ENCODE data around the gene GPR26. TPM values are rescaled to one million over a fixed set of nuclear protein-coding genes. Genes with fewer than 3 reads are reported as not detected.
A peak's percentile ranks its signal among the peaks of the same experiment; 100 is the strongest.

The GPR26 gene
- total RNA-seq, 4 donors from 2014 or later = not detected

GRCh38 chr10:123633636-123634035 is 32.5 kb upstream of the GPR26 start:
- intact Hi-C loops (cut with DNase I) = no loop called here
- no peak for DNase-seq (ENCODE audit: extremely low spot score)
- TF ChIP-seq EP300 (IDR thresholded peaks at IDR 0.05) (no peak), POLR2AphosphoS5 (IDR thresholded peaks at IDR 0.05) (no peak), POLR2A (IDR thresholded peaks at IDR 0.05; ENCODE audit: low read depth) (no peak)
- TF ChIP-seq, protein P1, sequence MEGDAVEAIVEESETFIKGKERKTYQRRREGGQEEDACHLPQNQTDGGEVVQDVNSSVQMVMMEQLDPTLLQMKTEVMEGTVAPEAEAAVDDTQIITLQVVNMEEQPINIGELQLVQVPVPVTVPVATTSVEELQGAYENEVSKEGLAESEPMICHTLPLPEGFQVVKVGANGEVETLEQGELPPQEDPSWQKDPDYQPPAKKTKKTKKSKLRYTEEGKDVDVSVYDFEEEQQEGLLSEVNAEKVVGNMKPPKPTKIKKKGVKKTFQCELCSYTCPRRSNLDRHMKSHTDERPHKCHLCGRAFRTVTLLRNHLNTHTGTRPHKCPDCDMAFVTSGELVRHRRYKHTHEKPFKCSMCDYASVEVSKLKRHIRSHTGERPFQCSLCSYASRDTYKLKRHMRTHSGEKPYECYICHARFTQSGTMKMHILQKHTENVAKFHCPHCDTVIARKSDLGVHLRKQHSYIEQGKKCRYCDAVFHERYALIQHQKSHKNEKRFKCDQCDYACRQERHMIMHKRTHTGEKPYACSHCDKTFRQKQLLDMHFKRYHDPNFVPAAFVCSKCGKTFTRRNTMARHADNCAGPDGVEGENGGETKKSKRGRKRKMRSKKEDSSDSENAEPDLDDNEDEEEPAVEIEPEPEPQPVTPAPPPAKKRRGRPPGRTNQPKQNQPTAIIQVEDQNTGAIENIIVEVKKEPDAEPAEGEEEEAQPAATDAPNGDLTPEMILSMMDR (IDR thresholded peaks at IDR 0.05) = no peak
- no peak overlapping the region for H3K4me3 ChIP-seq
- no peaks in the 10 kb centered on the region for H3K4me1 ChIP-seq
- peaks cover 0 to 15% (median 9%) of the 10 kb centered on the region in 4 donors for H3K9me3 ChIP-seq
- H3K36me3 ChIP-seq = no peaks in the 10 kb centered on the region
- WGBS = 69% methylated on average over 5 of the region's 5 CpGs
- H3K27me3 ChIP-seq = no peaks in the 10 kb centered on the region
- no peak overlapping the region for H3K27ac ChIP-seq (replicated peaks in 1 of 4)

GRCh38 chr10:123634221-123634620 is 31.9 kb upstream of the GPR26 start:
- peaks cover 0 to 13% (median 7%) of the 10 kb centered on the region in 4 donors for H3K9me3 ChIP-seq
- no peak overlapping the region for H3K27ac ChIP-seq (replicated peaks in 1 of 4)
- 91% methylated on average over 6 of the region's 6 CpGs for WGBS
- TF ChIP-seq POLR2A (IDR thresholded peaks at IDR 0.05; ENCODE audit: low read depth) = no peak
- no peak for TF ChIP-seq EP300 (IDR thresholded peaks at IDR 0.05)
- no peak for TF ChIP-seq POLR2AphosphoS5 (IDR thresholded peaks at IDR 0.05)
- TF ChIP-seq, protein P1 (IDR thresholded peaks at IDR 0.05) = no peak
- no peak overlapping the region for H3K4me3 ChIP-seq
- H3K36me3 ChIP-seq = no peaks in the 10 kb centered on the region
- DNase-seq (ENCODE audit: extremely low spot score) = peak; percentile 75
- no peaks in the 10 kb centered on the region for H3K4me1 ChIP-seq
- no peaks in the 10 kb centered on the region for H3K27me3 ChIP-seq
- intact Hi-C loops (cut with DNase I) = no loop called here

GRCh38 chr10:123635131-123635530 is 31.0 kb upstream of the GPR26 start:
- Histone ChIP-seq H3K9me3 (peaks cover 0 to 8% (median 6%) of the 10 kb centered on the region in 4 donors), H3K4me1 (no peaks in the 10 kb centered on the region), H3K4me3 (no peak overlapping the region), H3K27ac (replicated peaks in 1 of 4) (no peak overlapping the region), H3K36me3 (no peaks in the 10 kb centered on the region), H3K27me3 (no peaks in the 10 kb centered on the region)
- intact Hi-C loops (cut with DNase I) = no loop called here
- DNase-seq (ENCODE audit: extremely low spot score) = peak; percentile 26
- WGBS = 80% methylated on average over 5 of the region's 5 CpGs
- TF ChIP-seq POLR2A (IDR thresholded peaks at IDR 0.05; ENCODE audit: low read depth) = no peak
- TF ChIP-seq EP300 (IDR thresholded peaks at IDR 0.05) = no peak
- TF ChIP-seq, protein P1 (IDR thresholded peaks at IDR 0.05) = no peak

DNA sequence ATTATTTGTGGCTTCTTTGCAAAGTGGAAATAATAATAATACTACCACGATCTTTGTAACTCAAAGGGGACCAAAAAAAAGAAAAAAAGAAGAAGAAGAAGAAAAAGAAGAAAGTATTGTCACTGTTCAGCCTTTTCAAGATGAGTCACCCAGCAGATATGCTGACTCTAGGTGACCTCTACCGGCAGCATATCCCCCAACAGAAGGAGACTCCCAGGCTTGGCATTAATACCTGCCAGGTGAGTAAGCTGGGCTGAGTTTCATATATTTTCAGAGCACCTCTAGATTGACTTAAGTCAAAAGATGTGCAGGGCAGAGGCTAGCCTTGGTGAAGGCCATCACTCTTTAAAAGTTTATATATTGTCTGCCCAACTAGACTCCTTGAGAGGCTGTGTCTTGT is 30.4 kb upstream of the GPR26 start:
- intact Hi-C loops (cut with DNase I) = no loop called here
- TF ChIP-seq, protein P1 (IDR thresholded peaks at IDR 0.05) = no peak
- H3K27ac ChIP-seq (replicated peaks in 1 of 4) = no peak overlapping the region
- DNase-seq (ENCODE audit: extremely low spot score) = peak; percentile 89
- no peaks in the 10 kb centered on the region for H3K27me3 ChIP-seq
- WGBS = 47% methylated on average over 2 of the region's 2 CpGs
- H3K36me3 ChIP-seq = no peaks in the 10 kb centered on the region
- no peak overlapping the region for H3K4me3 ChIP-seq
- peaks cover 0 to 8% (median 6%) of the 10 kb centered on the region in 4 donors for H3K9me3 ChIP-seq
- no peaks in the 10 kb centered on the region for H3K4me1 ChIP-seq

- Histone ChIP-seq H3K4me1 (no peaks in the 10 kb centered on the region), H3K9me3 (peaks cover 0 to 4% (median 1%) of the 10 kb centered on the region in 4 donors), H3K27me3 (no peaks in the 10 kb centered on the region), H3K4me3 (no peak overlapping the region), H3K27ac (replicated peaks in 1 of 4) (no peak overlapping the region), H3K36me3 (no peaks in the 10 kb centered on the region)
- peak; percentile 80 for DNase-seq (ENCODE audit: extremely low spot score)
- TF ChIP-seq EP300 (IDR thresholded peaks at IDR 0.05) (no peak), POLR2A (IDR thresholded peaks at IDR 0.05; ENCODE audit: low read depth) (no peak), POLR2AphosphoS5 (IDR thresholded peaks at IDR 0.05) (no peak)
- TF ChIP-seq, protein P1 (IDR thresholded peaks at IDR 0.05) = no peak
- 86% methylated on average over 8 of the region's 8 CpGs for WGBS
- intact Hi-C loops (cut with DNase I) = no loop called here
Measured at GRCh38 chr10:123636598-123637325, 29.4 kb upstream of the GPR26 start.
